ENCODE results near the gene PDE1A.

Gene PDE1A

DNA sequence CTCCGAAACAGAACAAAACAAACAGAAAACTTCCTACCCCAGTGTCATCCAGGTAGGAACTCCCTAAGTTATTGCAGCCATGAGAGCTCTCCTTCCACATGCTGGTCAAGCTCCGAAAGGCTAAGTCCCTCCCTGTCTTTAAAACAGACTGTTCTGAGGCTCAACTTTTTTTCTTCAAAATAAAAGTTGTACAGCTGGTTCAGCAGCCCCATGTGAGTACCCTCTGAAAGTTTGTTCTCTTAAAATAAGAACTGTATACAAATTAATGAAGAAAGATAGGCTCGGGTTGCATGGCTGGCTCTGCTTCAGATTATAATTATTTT is at the start of gene PDE1A:
PDE1A (minus strand) TSS at position 119 of the 323 bp plus-strand sequence.
- DNase-seq, result no peak

DNA sequence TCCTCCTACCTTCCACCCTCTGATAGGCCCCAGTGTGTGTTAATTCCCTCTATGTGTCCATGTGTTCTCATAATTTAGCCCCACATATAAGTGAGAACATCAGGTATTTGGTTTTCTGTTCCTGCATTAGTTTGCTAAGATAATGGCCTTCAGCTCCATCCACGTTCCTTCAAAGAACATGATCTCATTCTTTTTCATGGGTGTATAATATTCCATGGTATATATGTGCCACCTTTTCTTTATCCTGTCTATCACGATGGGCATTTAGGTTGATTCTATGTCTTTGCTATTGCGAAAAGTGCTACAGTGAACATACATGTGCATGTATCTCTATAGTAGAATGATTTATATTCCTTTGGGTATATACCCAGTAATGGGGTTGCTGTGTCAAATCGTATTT is 46.8 kb upstream of the PDE1A start:
- DNase-seq, result no peak

DNA sequence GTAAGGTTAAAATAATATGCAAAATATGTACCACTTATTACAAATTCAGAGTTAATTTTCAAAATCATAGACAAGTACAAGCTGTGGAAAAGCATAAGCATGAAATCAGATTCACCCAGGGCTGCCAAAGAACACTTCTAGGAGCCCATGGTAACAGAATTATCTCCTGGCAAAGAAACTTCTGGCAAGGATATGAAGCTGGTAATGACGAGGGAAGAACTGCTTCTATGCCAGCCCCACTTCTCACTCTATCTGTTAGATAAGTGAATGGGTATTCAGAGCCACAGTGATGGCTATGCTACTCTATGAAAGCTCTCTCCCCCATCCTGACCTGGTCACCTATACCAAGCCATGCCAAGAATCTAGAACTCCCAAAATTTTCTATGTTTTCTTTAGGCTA is 36.9 kb upstream of the PDE1A start:
- DNase-seq, result no peak

DNA sequence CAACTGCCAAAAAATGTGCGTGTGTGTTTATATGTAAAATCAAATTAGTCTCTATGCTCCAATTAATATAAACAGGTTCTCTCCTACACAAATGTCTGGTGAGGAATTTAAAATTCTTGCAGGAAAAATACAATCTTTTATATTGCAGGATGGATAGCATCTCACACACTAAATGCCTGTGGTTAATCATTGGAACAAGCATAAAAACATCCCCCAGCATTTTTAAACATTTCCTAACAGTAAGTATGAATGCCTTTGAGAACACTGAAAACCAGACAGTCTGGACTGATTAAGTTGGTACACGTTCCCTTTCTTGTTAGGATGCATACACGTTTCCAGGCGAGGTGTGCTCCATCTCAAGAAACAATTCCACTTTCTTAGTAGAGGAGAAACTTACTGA is 29.9 kb upstream of the PDE1A start:
- DNase-seq, result no peak

DNA sequence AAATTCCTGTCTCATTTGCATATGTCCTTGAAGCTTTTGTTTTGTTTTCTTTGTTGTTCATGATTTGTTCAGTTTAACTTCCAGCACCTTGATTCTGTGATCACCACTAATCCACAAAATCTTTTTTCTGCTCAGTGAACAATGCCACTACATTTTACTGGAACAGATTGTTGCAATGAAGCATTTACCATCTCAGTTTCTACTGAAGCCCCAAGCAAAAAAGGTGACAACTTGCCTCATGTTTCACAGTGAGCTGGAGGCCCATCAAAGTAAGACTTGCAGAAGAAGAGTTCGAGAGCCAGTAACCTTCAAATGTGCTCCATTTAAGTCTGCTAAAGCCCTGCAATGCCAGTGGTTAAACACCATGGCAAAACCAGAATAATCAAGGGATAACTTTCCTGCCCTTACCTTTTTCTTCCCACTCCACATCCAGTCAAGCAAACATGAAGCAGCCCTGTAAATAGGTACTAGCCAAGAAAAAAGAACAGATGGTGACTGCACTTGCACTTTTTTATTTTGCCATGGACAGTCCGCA is 25.7 kb upstream of the PDE1A start:
- DNase-seq, result no peak

DNA sequence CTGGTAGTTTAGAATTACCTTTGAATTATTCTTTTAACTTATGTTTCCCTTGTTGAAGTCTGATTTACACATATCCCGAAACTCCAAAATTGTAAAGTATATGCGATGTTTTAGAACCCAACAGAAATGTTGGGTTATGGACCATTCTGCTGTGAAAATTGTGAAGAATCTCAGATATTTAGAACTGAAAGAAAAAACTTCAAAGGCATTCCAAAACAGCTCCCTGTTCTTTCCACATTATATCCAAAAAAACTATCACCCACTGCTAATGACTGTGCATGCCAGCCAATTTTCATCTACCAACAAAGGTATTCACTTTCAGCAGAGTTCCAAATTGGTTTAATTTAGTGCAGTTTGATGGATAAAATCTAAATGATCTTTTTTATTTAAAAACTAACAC is 21.5 kb upstream of the PDE1A start:
- DNase-seq, result no peak

DNA sequence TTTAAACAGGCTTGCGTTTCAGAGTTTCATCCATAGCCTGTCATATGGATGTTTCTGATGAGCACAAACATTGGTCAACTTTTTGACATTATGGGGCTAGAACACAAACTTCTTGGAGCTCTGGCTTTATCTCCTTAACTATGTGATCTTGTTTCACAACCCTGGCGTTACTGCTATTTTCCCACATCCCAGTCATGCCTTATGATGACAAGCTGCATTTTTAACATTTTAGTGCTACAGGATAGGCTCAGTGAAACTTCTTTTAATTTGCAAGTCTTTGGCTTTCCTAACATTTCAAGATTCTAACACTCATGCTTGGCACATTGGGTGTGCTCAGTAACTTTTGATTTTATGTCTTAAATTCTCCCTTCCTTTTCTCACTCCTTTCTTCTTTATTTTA is 21.0 kb upstream of the PDE1A start:
- DNase-seq, result no peak

DNA sequence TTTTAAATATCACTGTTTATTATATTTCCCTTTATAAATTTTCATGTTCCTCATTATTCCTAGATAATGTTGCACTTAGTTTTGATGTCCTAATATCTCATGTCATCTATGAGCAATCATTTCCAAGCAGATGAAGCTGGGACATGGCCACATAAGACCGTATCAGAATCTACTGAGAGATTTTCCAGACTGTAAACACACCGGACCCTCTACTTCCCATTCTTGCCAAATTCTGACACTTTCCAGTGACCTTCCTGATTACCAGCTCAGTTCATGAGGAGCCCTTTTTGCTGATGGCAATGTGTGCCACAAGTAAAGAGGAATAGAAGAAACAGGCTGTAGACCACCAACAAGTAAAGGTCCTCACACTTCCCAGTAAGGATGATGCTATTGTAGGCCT is 20.3 kb upstream of the PDE1A start:
- DNase-seq, result no peak

DNA sequence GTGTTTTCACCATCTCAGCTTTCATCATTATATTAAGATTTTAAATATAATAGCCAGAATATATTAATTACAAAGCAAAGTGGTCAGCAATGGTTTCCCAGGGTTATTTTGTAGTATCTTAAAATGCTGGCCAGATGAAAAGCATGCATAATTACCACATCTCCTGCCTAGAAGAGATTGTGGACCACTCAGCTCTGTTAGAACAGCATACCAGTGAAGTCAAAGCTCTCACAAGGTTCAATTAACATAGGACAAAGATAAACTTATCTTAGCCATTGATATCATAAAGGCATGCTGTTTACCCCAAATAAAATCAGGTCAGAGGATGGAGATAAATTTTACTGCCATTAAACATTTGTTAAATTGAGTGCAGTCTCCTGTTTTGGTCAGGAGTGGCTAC is 19.3 kb upstream of the PDE1A start:
- DNase-seq, result no peak

DNA sequence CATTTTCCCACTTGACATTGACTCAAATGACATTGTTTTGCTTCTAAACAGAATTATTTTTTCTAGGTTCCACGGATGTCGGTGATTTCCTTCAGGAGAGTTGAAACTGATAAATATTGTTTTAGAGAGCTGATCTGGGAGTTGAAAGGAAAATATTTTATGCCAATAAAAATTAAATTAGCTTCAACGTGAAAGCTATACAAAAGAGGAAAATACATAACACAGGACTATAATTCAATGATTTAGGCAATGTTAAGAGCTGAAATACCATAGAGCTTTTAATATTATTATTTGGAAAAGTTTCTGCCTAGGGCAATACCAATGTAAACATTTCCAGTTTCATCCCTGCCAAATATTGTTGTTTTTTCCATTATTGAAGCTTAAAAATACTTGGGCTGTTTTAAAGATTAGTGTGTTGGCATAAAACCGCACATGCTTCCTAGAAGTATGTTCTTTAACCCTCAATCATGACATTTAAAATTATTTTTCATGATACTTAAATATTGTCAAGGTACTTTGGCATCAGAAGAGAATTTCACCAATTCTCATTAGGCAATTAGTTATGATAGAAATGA is 18.6 kb upstream of the PDE1A start:
- no peak for DNase-seq

DNA sequence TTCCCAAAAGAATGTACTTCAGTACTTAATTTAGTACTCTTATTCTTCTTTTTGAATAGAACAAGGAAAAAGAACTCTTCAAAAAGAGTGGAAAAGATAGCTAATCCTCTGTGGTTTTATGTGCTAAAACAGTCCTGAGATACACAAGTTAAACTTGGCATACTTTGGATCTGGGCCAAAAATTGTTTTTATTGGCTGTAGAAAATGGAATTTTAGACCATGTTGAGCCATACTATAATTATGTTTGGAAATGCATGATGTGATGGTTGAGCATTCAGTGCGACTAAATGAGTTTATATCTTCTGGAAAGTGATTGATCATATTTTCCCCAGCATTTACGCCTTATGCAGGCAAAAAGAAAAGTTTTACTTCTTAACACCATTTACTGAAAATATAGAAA is 18.0 kb upstream of the PDE1A start:
- no peak for DNase-seq

DNA sequence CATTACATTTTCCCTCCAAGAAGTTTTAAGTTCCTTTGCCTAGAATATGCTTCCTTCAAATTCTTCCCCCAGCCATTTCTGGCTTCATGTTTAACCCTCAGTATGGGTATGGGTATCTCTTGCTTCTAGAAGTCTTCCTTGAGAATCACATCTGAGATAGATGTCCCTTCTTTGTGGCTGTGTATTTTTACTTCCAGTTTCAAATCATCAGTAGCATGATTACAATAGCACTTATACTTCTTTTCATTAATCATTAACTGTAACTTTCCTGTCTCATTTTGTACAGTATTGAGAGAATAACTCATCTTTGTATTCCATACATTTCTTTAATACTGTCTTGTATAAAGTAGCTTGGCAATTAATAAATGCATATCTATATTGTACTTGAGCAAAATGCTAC is 17.3 kb upstream of the PDE1A start:
- no peak for DNase-seq

DNA sequence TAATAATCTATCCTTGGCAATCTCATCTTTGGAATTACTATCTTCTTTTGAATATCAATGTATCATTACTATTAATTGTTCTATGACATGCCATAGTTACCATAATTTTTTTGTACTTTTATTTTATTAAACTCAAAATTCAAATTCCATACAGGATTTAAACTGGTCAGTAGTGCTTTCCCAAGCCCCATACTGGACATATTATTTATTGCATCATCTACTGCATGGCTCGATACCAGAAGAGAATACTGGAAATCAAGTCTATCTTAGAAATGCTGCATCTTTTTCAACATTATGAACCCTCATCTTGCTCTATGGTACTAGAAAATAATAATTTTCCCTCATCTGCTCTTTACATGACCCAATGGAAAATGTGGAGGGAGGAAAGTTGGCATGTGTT is 9.4 kb upstream of the PDE1A start:
- no peak for DNase-seq

DNA sequence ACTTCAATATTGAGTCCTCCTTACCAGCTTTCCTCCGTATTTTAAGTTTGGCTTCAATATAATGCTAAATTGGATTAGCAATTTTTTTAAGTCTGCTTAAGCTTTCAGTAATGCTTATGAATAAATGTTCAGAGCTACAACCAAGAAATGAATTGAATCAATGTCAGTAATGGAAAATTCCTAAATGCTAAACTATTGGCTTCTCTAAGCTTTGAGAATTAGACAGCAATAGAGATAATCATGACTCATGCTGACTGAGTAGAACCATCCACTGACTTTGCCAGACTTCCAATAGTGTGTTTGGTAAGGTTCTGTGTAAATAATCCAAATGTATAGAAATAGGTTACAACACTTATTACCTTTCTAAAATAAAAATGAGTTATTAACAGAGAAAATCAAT is 8.9 kb upstream of the PDE1A start:
- no peak for DNase-seq

DNA sequence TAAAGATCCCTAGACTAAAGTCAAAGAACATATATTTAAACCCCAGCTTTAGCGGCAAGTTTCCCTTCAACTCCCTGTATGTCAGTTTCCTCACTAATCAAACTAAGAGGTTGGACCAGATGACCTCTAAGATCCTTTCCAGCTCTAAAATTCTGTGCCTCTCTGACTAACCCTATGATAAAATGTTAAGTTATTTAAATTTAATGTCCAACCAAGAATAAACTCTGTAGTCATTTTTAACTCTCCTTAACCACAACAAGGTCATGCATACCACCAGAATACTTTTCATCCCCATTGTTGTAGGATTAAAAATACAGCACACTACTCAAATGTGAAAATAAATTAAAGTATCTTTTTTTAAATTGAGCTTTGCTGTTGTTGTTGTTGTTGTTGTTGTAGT is 5.2 kb upstream of the PDE1A start:
- DNase-seq, result no peak

DNA sequence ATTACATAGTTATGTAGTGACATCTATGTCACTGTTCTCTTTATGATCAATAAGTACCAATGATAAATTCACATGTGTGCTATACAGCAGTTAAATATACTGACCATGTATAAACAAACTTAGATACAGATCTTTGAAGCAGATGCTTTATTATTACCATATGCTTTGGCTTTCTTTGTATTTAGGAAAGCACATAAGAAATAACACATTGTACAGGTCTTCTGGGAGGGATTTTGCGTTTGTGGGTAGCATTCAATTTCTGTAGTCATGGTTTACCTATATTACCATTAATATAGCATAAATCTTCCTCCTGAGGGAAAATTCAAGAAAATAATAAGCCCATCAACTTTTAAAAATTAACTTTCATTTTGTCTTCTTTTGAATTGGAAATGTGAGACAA is 1.6 kb upstream of the PDE1A start:
- DNase-seq, result no peak

DNA sequence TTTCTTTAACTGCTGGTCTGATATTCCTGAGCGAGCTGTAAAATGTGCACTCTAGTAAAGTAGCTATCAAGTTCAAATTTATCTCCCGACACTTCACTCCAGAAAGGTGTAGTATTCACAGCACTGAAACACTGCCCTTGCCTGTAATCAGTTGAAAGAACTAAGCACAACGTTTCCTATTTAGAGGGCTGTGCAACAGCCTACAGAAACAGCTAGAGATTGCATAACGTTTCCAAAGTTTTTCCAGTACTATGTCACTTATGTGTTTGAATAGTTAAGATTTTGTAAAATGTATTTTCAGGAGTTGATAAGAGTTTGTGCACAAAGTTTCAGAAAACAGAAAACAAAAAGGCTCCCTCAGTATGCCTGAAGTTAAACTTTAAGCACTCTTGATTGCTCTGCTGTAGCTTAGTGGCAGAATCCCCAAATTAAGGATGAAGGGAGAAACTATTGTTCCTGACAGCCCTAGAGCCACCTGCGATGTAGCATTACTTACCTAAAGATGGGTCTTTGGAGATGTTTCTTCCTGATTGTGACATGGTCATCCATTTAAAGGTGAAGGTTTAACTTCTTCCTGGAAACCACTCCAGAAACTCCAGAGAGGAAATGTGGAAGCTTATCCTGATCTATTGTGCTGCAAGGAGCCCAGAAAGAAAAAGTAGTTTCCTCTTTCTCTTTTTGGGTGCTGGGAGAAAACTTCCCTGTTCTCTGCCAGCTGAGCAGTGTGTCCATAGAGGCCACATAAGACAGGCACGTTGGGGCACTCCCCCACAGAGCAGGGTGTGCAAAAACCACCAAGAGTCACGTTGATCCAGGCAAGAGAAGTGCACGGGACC is 536 bp downstream of the PDE1A start:
- peak in 1 of 3 donors; percentile 2 for DNase-seq

DNA sequence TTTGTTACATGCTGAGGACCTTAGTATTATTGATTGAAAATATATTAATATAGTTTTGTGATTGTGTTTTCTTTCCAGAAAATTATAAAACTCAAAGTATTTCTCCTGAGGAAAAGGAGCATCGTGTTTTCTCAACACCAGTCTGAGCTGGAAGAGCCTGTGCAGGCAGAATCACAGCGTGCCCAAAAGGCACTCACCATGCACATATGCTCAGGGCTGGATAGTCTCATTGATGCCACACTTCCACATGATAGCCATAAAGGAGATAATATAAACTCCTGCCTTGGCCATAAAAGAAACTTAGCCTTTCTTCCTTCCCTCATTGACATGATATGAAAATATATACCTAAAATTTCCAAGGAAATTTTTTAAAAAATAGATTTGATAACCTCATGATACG is 4.0 kb downstream of the PDE1A start:
- no peak for DNase-seq

DNA sequence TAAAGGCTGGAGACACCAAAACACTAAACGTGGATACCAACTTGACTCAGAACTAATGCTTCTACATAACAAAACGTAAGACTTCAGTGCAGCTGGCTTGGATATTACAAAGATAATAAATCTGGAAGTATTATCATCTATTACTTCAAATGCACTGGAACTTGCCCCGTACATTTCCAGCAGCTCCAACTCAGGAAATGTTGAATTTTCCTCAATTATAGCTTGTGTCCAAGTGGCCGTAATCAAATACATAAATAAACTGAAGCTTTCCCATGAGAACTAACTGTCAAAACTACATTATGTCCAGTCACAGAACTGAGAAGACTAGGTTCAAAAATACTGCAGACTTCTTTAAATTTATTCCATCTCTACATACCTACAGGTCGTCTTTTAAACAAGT is 6.2 kb downstream of the PDE1A start:
- DNase-seq, result no peak

DNA sequence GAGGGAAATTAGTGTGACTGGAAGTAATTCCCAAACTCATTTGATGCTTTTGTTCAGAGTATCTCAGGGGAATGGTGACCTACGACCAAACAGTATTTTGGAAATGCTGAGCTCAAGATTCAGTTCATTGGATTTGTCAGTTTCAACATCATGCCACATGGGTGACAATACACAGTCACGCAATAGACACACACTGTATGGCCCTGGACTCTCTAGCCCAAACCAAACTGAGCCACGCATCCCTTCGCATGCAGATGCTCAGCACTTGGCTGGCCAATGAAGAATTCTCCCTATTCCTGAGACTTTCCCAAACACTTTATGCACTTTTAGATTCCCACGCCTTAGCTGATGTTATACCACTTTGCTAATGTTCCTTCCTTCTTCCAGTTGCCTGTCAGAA is 10.0 kb downstream of the PDE1A start:
- no peak for DNase-seq

DNA sequence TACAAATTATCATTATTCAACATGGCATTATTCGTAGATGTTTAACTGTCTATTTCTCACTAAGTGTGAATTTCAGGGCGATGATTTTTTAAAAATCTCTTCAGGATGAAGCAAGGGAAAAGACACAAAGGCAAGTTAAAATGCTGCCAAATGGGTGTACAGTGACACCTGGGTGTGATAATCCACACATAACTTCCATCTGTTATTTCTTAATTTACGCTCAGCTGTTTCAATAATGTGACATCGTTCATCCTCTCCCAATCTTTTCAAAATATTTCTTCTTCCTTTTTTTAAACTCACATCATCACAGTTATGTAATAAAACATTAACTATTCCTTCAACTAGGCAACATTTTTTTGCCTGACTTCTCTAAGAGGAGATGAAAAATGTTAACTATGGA is 10.6 kb downstream of the PDE1A start:
- no peak for DNase-seq

DNA sequence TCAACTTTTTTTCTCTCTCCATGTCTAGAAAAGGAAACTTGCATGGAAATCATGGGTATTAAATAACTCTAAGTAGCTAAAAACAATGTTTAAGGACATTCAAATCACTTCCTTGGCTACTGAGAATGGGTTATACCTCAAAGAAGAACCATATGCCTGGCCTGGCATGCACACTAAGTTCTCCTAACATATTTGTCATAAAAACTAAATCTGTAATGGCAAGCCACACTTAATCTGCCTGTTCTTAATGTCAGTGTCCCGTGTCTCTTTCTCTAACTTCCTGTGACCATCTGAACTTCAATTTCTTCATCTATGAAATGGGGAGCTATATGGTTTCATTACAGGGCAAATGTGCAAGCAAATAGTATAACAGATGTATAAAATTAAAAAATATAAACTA is 11.1 kb downstream of the PDE1A start:
- no peak for DNase-seq

DNA sequence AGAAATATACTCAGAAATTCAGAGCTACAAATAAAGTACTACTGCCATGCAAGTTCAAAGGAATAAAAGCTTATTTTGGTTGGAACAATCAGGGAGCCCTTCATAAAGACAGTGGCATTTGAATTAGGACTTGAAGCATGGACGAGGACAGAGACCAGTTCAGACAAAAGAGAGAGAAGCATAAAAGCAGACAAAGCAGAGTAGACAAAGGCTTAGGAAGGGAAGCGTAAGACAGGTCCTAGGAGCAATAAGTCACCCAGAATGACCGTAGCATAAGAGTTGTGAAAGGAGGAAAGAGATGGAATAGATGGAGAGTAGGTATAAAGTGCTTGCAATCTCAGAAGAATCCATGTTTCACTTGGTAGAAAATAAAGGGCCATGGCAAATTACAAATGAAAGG is 14.0 kb downstream of the PDE1A start:
- DNase-seq, result no peak

DNA sequence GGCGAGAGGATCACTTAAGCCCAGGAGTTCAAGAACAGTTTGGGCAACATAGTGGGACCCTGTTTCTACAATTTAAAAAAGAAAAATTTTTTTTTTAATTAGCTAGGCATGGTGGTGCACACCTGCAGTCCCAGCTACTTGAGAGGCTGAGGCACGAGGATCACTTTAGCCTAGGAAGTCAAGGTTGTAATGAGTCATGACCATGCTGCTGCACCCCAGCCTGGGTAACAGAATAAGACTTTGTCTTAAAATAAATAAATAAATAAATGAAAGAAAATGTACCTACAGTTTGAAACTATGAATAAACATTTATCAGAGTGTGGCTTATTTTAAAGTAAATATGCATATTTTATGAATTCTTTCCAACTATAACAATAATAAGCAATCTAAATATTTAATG is 16.7 kb downstream of the PDE1A start:
- DNase-seq, result no peak

DNA sequence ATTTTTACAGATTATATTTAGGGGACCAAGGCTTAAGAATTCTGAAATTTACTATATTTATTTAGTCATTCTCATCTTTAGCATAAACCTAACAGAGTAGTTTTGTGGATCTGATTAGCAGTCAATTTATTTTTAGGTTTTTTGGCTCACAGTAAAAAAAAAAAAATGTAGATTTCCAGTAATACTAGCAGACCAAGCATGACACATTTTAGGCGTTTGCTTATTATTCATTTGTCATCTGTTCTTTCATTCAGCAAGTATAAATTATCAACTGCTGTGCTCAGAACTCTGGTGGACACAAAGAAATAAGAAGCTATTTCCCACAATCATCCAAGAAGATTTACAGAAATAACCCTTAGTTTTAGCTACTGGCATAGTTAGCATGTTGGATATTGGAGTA is 20.6 kb downstream of the PDE1A start:
- no peak for DNase-seq

Data from suppressor macrophage treated with lipopolysaccharide for 1 hour (primary cell).